Neural cell (in vitro differentiated cells): ENCODE data around the gene PSPH. TPM values are rescaled to one million over a fixed set of nuclear protein-coding genes. Genes with fewer than 3 reads are reported as not detected.
A peak's percentile ranks its signal among the peaks of the same experiment; 100 is the strongest.
"Not testable (repeated sequence)": the region's sequence is repeated elsewhere in the genome, so short reads cannot be mapped to it uniquely, and the experiment has no call there.

Source experiments
- H2AFZ ChIP-seq: fragments of 200-600, 300-800 bp; sonication (generic), shearing (Covaris generic); 2 replicates; pipeline ENCODE4 v1.6.0; 2014; ENCODE audit warnings: low read depth, mild to moderate bottlenecking, antibody characterized with exemption, low read length, moderate library complexity
- H3F3A ChIP-seq: fragments of 200-600 bp; shearing (Covaris generic); 2 replicates; pipeline ENCODE4 v1.6.1; 2016; ENCODE audit warnings: mild to moderate bottlenecking, moderate library complexity, mixed read lengths, antibody characterized with exemption, low read length; ENCODE audit not compliant: insufficient read depth, poor library complexity, severe bottlenecking
- H3K27ac ChIP-seq: fragments of 200-600, 300-800 bp; sonication (generic), shearing (Covaris generic); 2 replicates; pipeline ENCODE4 v1.5.1; 2014; ENCODE audit warnings: mild to moderate bottlenecking, low read length, moderate library complexity
- H3K27me3 ChIP-seq: fragments of 300-800, 200-600 bp; sonication (generic), shearing (Covaris generic); 2 replicates; pipeline ENCODE4 v1.6.0; 2014; ENCODE audit warnings: mild to moderate bottlenecking, low read depth, low read length, moderate library complexity; ENCODE audit not compliant: insufficient read depth
- H3K36me3 ChIP-seq: fragments of 300-800, 200-600 bp; sonication (generic), shearing (Covaris generic); 2 replicates; pipeline ENCODE4 v1.5.1; 2014; ENCODE audit warnings: mild to moderate bottlenecking, antibody characterized with exemption, low read length, moderate library complexity; ENCODE audit not compliant: insufficient read depth
- H3K4me2 ChIP-seq: fragments of 300-800, 200-600 bp; sonication (generic), shearing (Covaris generic); 2 replicates; pipeline ENCODE4 v1.6.0; 2014; ENCODE audit warnings: mild to moderate bottlenecking, low read length
- H3K4me3 ChIP-seq: fragments of 300-800, 200-600 bp; sonication (generic), shearing (Covaris generic); 2 replicates; pipeline ENCODE4 v1.5.1; 2014; ENCODE audit warnings: mild to moderate bottlenecking, low read length, moderate library complexity
- H3K79me2 ChIP-seq: fragments of 200-600 bp; shearing (Covaris generic); replicated peaks from 2 replicates; pipeline ENCODE4 v1.6.0; 2014; ENCODE audit warnings: mild to moderate bottlenecking, low read length, moderate library complexity; ENCODE audit not compliant: insufficient read depth
- H3K9ac ChIP-seq: fragments of 300-800, 200-600 bp; sonication (generic), shearing (Covaris generic); 2 replicates; pipeline ENCODE4 v1.6.1; 2016; ENCODE audit warnings: mild to moderate bottlenecking, low read length, mixed read lengths
- H3K9me2 ChIP-seq: fragments of 200-600 bp; shearing (Covaris generic); 2 replicates; pipeline ENCODE4 v1.6.1; 2016; ENCODE audit warnings: mild to moderate bottlenecking, low read length, mixed read lengths; ENCODE audit not compliant: insufficient read depth
- H3K9me3 ChIP-seq: fragments of 200-600, 300-800 bp; sonication (generic), shearing (Covaris generic); 2 replicates; pipeline ENCODE4 v1.6.1; 2016; ENCODE audit warnings: mild to moderate bottlenecking, mixed run types, low read length, moderate library complexity, mixed read lengths
- H4K20me1 ChIP-seq: fragments of 200-600 bp; shearing (Covaris generic); 2 replicates; pipeline ENCODE4 v1.6.1; 2016; ENCODE audit warnings: mild to moderate bottlenecking, mixed run types; ENCODE audit not compliant: insufficient read depth
- CTCF ChIP-seq: fragments of 450-650 bp; IDR thresholded peaks from 2 replicates; pipeline ENCODE4 v1.5.1; 2014; ENCODE audit warnings: antibody characterized with exemption, mild to moderate bottlenecking, moderate library complexity; ENCODE audit not compliant: poor library complexity, severe bottlenecking
- EP300 ChIP-seq: fragments of 450-650 bp; conservative IDR thresholded peaks from 2 replicates; pipeline ENCODE4 v1.6.1; 2014; ENCODE audit warnings: antibody characterized with exemption, mild to moderate bottlenecking, moderate library complexity; ENCODE audit not compliant: poor library complexity, severe bottlenecking
- EZH2 ChIP-seq: fragments of 200-600, 300-800 bp; shearing (Covaris generic), sonication (generic); IDR thresholded peaks from 2 replicates; pipeline ENCODE4 v1.6.1; 2014; ENCODE audit warnings: antibody characterized with exemption, low read length, borderline replicate concordance, mild to moderate bottlenecking; ENCODE audit not compliant: insufficient read depth, poor library complexity, severe bottlenecking
- MXI1 ChIP-seq: fragments of 450-650 bp; conservative IDR thresholded peaks from 2 replicates; pipeline ENCODE4 v1.6.1; 2014; ENCODE audit warnings: antibody characterized with exemption, mild to moderate bottlenecking; ENCODE audit not compliant: poor library complexity, severe bottlenecking
- POLR2AphosphoS5 ChIP-seq: IDR thresholded peaks from 2 replicates; pipeline ENCODE4 v1.6.1; 2012
- RAD21 ChIP-seq: fragments of 450-650 bp; conservative IDR thresholded peaks from 2 replicates; pipeline ENCODE4 v1.6.1; 2014; ENCODE audit warnings: antibody characterized with exemption, mild to moderate bottlenecking, moderate library complexity
- REST ChIP-seq: IDR thresholded peaks from 2 replicates; pipeline ENCODE4 v1.6.1; 2012; ENCODE audit warnings: borderline replicate concordance
- SMC3 ChIP-seq: fragments of 450-650 bp; conservative IDR thresholded peaks from 2 replicates; pipeline ENCODE4 v1.6.1; 2014; ENCODE audit warnings: antibody characterized with exemption, mild to moderate bottlenecking, moderate library complexity; ENCODE audit not compliant: poor library complexity
- TAF1 ChIP-seq: IDR thresholded peaks from 2 replicates; pipeline ENCODE4 v1.6.1; 2012; ENCODE audit warnings: low read depth
- polyA plus RNA-seq: library from polyadenylated mRNA; depleted of rRNA; stranded (reverse); fragments of >200 nt; gene quantifications from 2 replicates; pipeline ENCODE4 v1.2.3, GENCODE V29; 2014

The PSPH gene
- polyA plus RNA-seq, 1 donor from 2014 or later: 24.0 TPM

DNA sequence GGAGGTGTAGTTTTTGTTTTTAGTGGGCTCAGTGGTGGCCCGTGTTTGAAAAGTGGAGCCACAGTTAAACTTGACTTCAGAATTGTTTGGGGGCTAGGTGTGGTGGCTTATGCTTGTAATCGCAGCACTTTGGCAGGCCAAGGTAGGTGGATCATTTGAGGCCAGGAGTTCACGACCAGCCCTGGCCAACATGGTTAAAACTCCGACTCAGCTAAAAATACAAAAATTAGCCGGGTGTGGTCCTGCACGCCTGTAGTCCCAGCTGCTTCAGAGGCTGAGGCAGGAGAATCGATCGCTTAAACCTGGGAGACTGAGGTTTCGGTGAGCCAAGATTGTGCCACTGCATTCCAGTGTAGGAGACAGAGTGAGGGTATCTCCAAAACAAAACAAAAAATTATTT lies 2.1 kb upstream of the PSPH start:
- no peak for TF ChIP-seq SMC3
- TF ChIP-seq MXI1: no peak
- TF ChIP-seq REST: no peak
- no peak for TF ChIP-seq TAF1
- TF ChIP-seq EZH2: no peak
- no peak for TF ChIP-seq CTCF
- TF ChIP-seq EP300: no peak
- TF ChIP-seq RAD21: no peak
- TF ChIP-seq POLR2AphosphoS5: no peak
- Histone ChIP-seq H3K9me2 (no peaks in the 10 kb centered on the region), H4K20me1 (no peaks in the 10 kb centered on the region), H3K79me2 (peaks cover 29% of the 10 kb centered on the region), H3K36me3 (peaks cover 12% of the 10 kb centered on the region), H3K4me2 (no peak overlapping the region), H3K27me3 (no peaks in the 10 kb centered on the region), H3F3A (peaks cover 3% of the 10 kb centered on the region), H3K9ac (no peak overlapping the region), H3K4me3 (peak overlapping the region; percentile 79), H2AFZ (no peak overlapping the region), H3K9me3 (no peaks in the 10 kb centered on the region), H3K27ac (no peak overlapping the region)

- Histone ChIP-seq H3K4me3 (peak overlapping the region; percentile 79), H3F3A (peaks cover 3% of the 10 kb centered on the region), H3K36me3 (peaks cover 3% of the 10 kb centered on the region), H3K4me2 (peak overlapping the region; percentile 96), H3K9ac (peak overlapping the region; percentile 96), H2AFZ (peak overlapping the region; percentile 98), H3K27me3 (no peaks in the 10 kb centered on the region), H4K20me1 (no peaks in the 10 kb centered on the region), H3K9me2 (no peaks in the 10 kb centered on the region), H3K27ac (peak overlapping the region; percentile 96), H3K79me2 (peaks cover 29% of the 10 kb centered on the region), H3K9me3 (no peaks in the 10 kb centered on the region)
- TF ChIP-seq SMC3: no peak
- TF ChIP-seq TAF1: no peak
- TF ChIP-seq EZH2: no peak
- TF ChIP-seq MXI1: no peak
- TF ChIP-seq POLR2AphosphoS5: no peak
- TF ChIP-seq REST: no peak
- TF ChIP-seq CTCF: no peak
- TF ChIP-seq EP300: no peak
- TF ChIP-seq RAD21: no peak
Measured at GRCh38 chr7:56051053-56051338, 248 bp downstream of the PSPH start.

DNA sequence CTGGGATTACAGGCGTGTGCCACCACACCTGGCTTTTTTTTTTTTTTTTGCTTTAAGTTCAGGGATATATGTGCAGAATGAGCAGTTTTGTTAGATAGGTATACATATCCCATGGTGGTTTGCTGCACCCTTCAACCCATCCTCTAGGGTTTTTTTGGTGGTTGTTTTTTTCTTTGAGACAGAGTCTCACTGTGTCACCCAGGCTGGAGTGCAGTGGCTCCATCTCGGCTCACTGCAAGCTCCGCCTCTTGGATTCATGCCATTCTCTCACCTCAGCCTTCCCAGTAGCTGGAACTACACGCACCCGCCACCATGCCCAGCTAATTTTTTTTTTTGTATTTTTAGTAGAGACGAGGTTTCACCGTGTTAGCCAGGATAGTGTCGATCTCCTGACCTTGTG lies 2.5 kb downstream of the PSPH start:
- H4K20me1 ChIP-seq, H3F3A ChIP-seq, H3K4me2 ChIP-seq, H2AFZ ChIP-seq, H3K9me3 ChIP-seq, H3K9ac ChIP-seq, H3K27me3 ChIP-seq, H3K4me3 ChIP-seq, H3K36me3 ChIP-seq, H3K9me2 ChIP-seq, H3K27ac ChIP-seq: not testable (repeated sequence)
- peaks cover 28% of the 10 kb centered on the region for H3K79me2 ChIP-seq
